ENCODE measurements around the gene ZNF516.

Gene ZNF516

GRCh38 chr18:76442413-76443171 is 52.5 kb downstream of the ZNF516 start:
- Mint-ChIP-seq H3K9me3 (no peaks in the 10 kb centered on the region), H3K27me3 (no peaks in the 10 kb centered on the region), H3K36me3 (ENCODE audit: low read depth) (peaks cover 9% of the 10 kb centered on the region), H3K27ac (no peak overlapping the region), H3K4me3 (no peak overlapping the region), H3K4me1 (ENCODE audit: low read depth) (peaks cover 10% of the 10 kb centered on the region)
- DNase-seq = no peak

- Mint-ChIP-seq H3K4me1 (ENCODE audit: low read depth) (peaks cover 10% of the 10 kb centered on the region), H3K9me3 (no peaks in the 10 kb centered on the region), H3K36me3 (ENCODE audit: low read depth) (peaks cover 9% of the 10 kb centered on the region), H3K27ac (no peak overlapping the region), H3K27me3 (no peaks in the 10 kb centered on the region), H3K4me3 (no peak overlapping the region)
- DNase-seq = peak; percentile 20
Measured at GRCh38 chr18:76441668-76442412, 53.2 kb downstream of the ZNF516 start.

- Mint-ChIP-seq H3K27ac (no peak overlapping the region), H3K27me3 (no peaks in the 10 kb centered on the region), H3K9me3 (no peaks in the 10 kb centered on the region), H3K4me3 (no peak overlapping the region), H3K36me3 (ENCODE audit: low read depth) (peaks cover 9% of the 10 kb centered on the region), H3K4me1 (ENCODE audit: low read depth) (peaks cover 10% of the 10 kb centered on the region)
- peak; percentile 14 for DNase-seq
Measured at GRCh38 chr18:76441002-76441667, 53.9 kb downstream of the ZNF516 start.

- Mint-ChIP-seq H3K27ac (no peak overlapping the region), H3K9me3 (no peaks in the 10 kb centered on the region), H3K4me1 (ENCODE audit: low read depth) (peaks cover under 1% of the 10 kb centered on the region), H3K36me3 (ENCODE audit: low read depth) (peaks cover 8% of the 10 kb centered on the region), H3K4me3 (no peak overlapping the region), H3K27me3 (no peaks in the 10 kb centered on the region)
- no peak for DNase-seq
Measured at GRCh38 chr18:76437910-76438309, 57.1 kb downstream of the ZNF516 start.

GRCh38 chr18:76437011-76437410 is 58.0 kb downstream of the ZNF516 start:
- H3K27ac Mint-ChIP-seq = no peak overlapping the region
- H3K4me3 Mint-ChIP-seq = no peak overlapping the region
- peaks cover 2% of the 10 kb centered on the region for H3K4me1 Mint-ChIP-seq (ENCODE audit: low read depth)
- DNase-seq = no peak
- no peaks in the 10 kb centered on the region for H3K9me3 Mint-ChIP-seq
- H3K27me3 Mint-ChIP-seq = no peaks in the 10 kb centered on the region
- H3K36me3 Mint-ChIP-seq (ENCODE audit: low read depth) = peaks cover 10% of the 10 kb centered on the region

- DNase-seq = no peak
- Mint-ChIP-seq H3K4me3 (no peak overlapping the region), H3K9me3 (no peaks in the 10 kb centered on the region), H3K27me3 (no peaks in the 10 kb centered on the region), H3K27ac (no peak overlapping the region), H3K36me3 (ENCODE audit: low read depth) (peaks cover 10% of the 10 kb centered on the region), H3K4me1 (ENCODE audit: low read depth) (peaks cover 2% of the 10 kb centered on the region)
Measured at GRCh38 chr18:76436342-76436741, 58.7 kb downstream of the ZNF516 start.

GRCh38 chr18:76435316-76435989 is 59.6 kb downstream of the ZNF516 start:
- Mint-ChIP-seq H3K9me3 (no peaks in the 10 kb centered on the region), H3K4me1 (ENCODE audit: low read depth) (peaks cover 5% of the 10 kb centered on the region), H3K36me3 (ENCODE audit: low read depth) (peaks cover 3% of the 10 kb centered on the region), H3K27ac (no peak overlapping the region), H3K27me3 (no peaks in the 10 kb centered on the region), H3K4me3 (no peak overlapping the region)
- DNase-seq = no peak

- Mint-ChIP-seq H3K27ac (no peak overlapping the region), H3K4me3 (no peak overlapping the region), H3K36me3 (ENCODE audit: low read depth) (peaks cover 2% of the 10 kb centered on the region), H3K4me1 (ENCODE audit: low read depth) (peaks cover 13% of the 10 kb centered on the region), H3K27me3 (no peaks in the 10 kb centered on the region), H3K9me3 (no peaks in the 10 kb centered on the region)
- DNase-seq = no peak
Measured at GRCh38 chr18:76434452-76434851, 60.6 kb downstream of the ZNF516 start.

GRCh38 chr18:76433788-76434187 is 61.3 kb downstream of the ZNF516 start:
- Mint-ChIP-seq H3K27me3 (no peaks in the 10 kb centered on the region), H3K4me3 (no peak overlapping the region), H3K9me3 (no peaks in the 10 kb centered on the region), H3K36me3 (ENCODE audit: low read depth) (peaks cover 2% of the 10 kb centered on the region), H3K4me1 (ENCODE audit: low read depth) (peaks cover 16% of the 10 kb centered on the region), H3K27ac (no peak overlapping the region)
- no peak for DNase-seq

GRCh38 chr18:76432970-76433767 is 61.9 kb downstream of the ZNF516 start:
- no peaks in the 10 kb centered on the region for H3K27me3 Mint-ChIP-seq
- peaks cover 2% of the 10 kb centered on the region for H3K36me3 Mint-ChIP-seq (ENCODE audit: low read depth)
- no peaks in the 10 kb centered on the region for H3K9me3 Mint-ChIP-seq
- no peak for DNase-seq
- no peak overlapping the region for H3K27ac Mint-ChIP-seq
- H3K4me3 Mint-ChIP-seq = no peak overlapping the region
- peaks cover 20% of the 10 kb centered on the region for H3K4me1 Mint-ChIP-seq (ENCODE audit: low read depth)

- no peak overlapping the region for H3K27ac Mint-ChIP-seq
- H3K27me3 Mint-ChIP-seq = no peaks in the 10 kb centered on the region
- DNase-seq = no peak
- H3K4me1 Mint-ChIP-seq (ENCODE audit: low read depth) = peaks cover 22% of the 10 kb centered on the region
- no peaks in the 10 kb centered on the region for H3K9me3 Mint-ChIP-seq
- H3K36me3 Mint-ChIP-seq (ENCODE audit: low read depth) = peaks cover 2% of the 10 kb centered on the region
- H3K4me3 Mint-ChIP-seq = no peak overlapping the region
Measured at GRCh38 chr18:76432274-76432755, 62.7 kb downstream of the ZNF516 start.

GRCh38 chr18:76431437-76432273 is 63.4 kb downstream of the ZNF516 start:
- Mint-ChIP-seq H3K27ac (no peak overlapping the region), H3K4me3 (no peak overlapping the region), H3K27me3 (no peaks in the 10 kb centered on the region), H3K4me1 (ENCODE audit: low read depth) (peaks cover 22% of the 10 kb centered on the region), H3K9me3 (no peaks in the 10 kb centered on the region), H3K36me3 (ENCODE audit: low read depth) (peaks cover 2% of the 10 kb centered on the region)
- DNase-seq = peak; percentile 20

- H3K4me1 Mint-ChIP-seq (ENCODE audit: low read depth) = peaks cover 28% of the 10 kb centered on the region
- no peaks in the 10 kb centered on the region for H3K9me3 Mint-ChIP-seq
- no peak for DNase-seq
- peaks cover 2% of the 10 kb centered on the region for H3K36me3 Mint-ChIP-seq (ENCODE audit: low read depth)
- H3K27me3 Mint-ChIP-seq = no peaks in the 10 kb centered on the region
- H3K27ac Mint-ChIP-seq = no peak overlapping the region
- no peak overlapping the region for H3K4me3 Mint-ChIP-seq
Measured at GRCh38 chr18:76430636-76431035, 64.4 kb downstream of the ZNF516 start.

All from activated T-cell treated with anti-CD3 and anti-CD28 coated beads, Interleukin-2, amount 50 U/mL, for 24 hours (primary cell).